Prostate gland (tissue), 2 donors: ENCODE measurements around the gene PINLYP. TPM values are rescaled to one million over a fixed set of nuclear protein-coding genes. Genes with fewer than 3 reads are reported as not detected.

Source experiments
- DNase-seq: peaks from one replicate; pipeline ENCODE4 v3.0.0-alpha.2; 2019; ENCODE audit warnings: low spot score
- H3K27ac ChIP-seq, 2 donors: fragments of 200-600 bp; sonication (generic); 2 replicates each; pipeline ENCODE4 v1.5.1; 2017 to 2019
- H3K27me3 ChIP-seq: fragments of 200-600 bp; sonication (generic); replicated peaks from 2 replicates; pipeline ENCODE4 v1.5.1; 2019; ENCODE audit not compliant: insufficient read depth
- H3K36me3 ChIP-seq, 2 donors: fragments of 200-600 bp; sonication (generic); 1 replicate in 1 of 2; 2 replicates in 1 of 2; pipeline versions ENCODE4 v1.5.1 to v1.8.1; 2017 to 2019
- H3K4me1 ChIP-seq: fragments of 200-600 bp; sonication (generic); replicated peaks from 2 replicates; pipeline ENCODE4 v1.5.1; 2019
- H3K4me3 ChIP-seq, 2 donors: fragments of 200-600 bp; sonication (generic); 2 replicates each; pipeline ENCODE4 v1.5.1; 2017 to 2019
- H3K9me3 ChIP-seq: fragments of 200-600 bp; sonication (generic); 2 replicates; pipeline ENCODE4 v1.5.1; 2017
- CTCF ChIP-seq, 4 experiments: fragments of 200-600 bp in 2 of 4; fragments of 450-650 bp in 2 of 4; sonication (generic) in 2 of 4; IDR thresholded peaks; 1 replicate in 3 of 4; 2 replicates in 1 of 4; pipeline ENCODE4 v1.5.1; 2016 to 2019; ENCODE audit warnings: antibody characterized with exemption in 4 of 4, mild to moderate bottlenecking in 2 of 4, moderate library complexity in 2 of 4
- POLR2A ChIP-seq: fragments of 450-650 bp; IDR thresholded peaks from one replicate; pipeline ENCODE4 v1.6.1; 2016; ENCODE audit warnings: antibody characterized with exemption, mild to moderate bottlenecking
- POLR2AphosphoS5 ChIP-seq: sonication (generic); formaldehyde crosslinking; IDR thresholded peaks from one replicate; pipeline ENCODE4 v1.6.1; 2017; ENCODE audit warnings: antibody characterized with exemption
- whole genome bisulfite sequencing: methylation state at CpG from one replicate; pipeline ENCODE4 v1.1.5; 2018; 5-methylcytosine and 5-hydroxymethylcytosine counted together
- intact Hi-C: fragments of 100-400 bp; cut with DNase I; formaldehyde crosslinking; loops from one replicate; pipeline ENCODE4 v1.14.2; 2022
- total RNA-seq, 2 donors: library from RNA; depleted of rRNA; stranded (reverse); fragments of >200 nt; gene quantifications; one replicate each; pipeline ENCODE4 v1.1.0, GENCODE V29; 2016

The PINLYP gene
- total RNA-seq, 2 donors from 2014 or later: 4.8 to 7.8 TPM

GRCh38 chr19:43619262-43620060 is 43.9 kb downstream of the PINLYP start, which contains the start of gene ZNF428:
TSS of gene ZNF428 (minus strand) at chr19:43619629. CDS start at chr19:43614304, 5,325 bp downstream.
- Histone ChIP-seq H3K4me3 (peak within 1 kb of the TSS; percentile 68 to 73), H3K27me3 (no peaks in the 10 kb centered on the region), H3K36me3 (no peaks in the 10 kb centered on the region), H3K9me3 (no peaks in the 10 kb centered on the region), H3K4me1 (no peaks in the 10 kb centered on the region), H3K27ac (peak within 1 kb of the TSS; percentile 91)
- under 1% methylated on average over 64 of the region's 81 CpGs for WGBS
- intact Hi-C loops: no loop called here
- TF ChIP-seq CTCF (IDR thresholded peaks at IDR 0.05) (peak in 1 of 4 experiments; percentile 18), POLR2A (peak; percentile 65), POLR2AphosphoS5 (peak; percentile 65)
- peak; percentile 83 for DNase-seq

GRCh38 chr19:43620061-43621001 is 44.7 kb downstream of the PINLYP start:
- no peaks in the 10 kb centered on the region for H3K36me3 ChIP-seq
- no peaks in the 10 kb centered on the region for H3K27me3 ChIP-seq
- no peaks in the 10 kb centered on the region for H3K4me1 ChIP-seq
- no peak for DNase-seq
- no peaks in the 10 kb centered on the region for H3K9me3 ChIP-seq
- intact Hi-C loops: no loop called here
- H3K27ac ChIP-seq: peak overlapping the region; percentile 91
- WGBS: 33% methylated on average over 23 of the region's 23 CpGs
- H3K4me3 ChIP-seq: peak overlapping the region; percentile 68 to 73
- TF ChIP-seq CTCF (IDR thresholded peaks at IDR 0.05) (no peak), POLR2A (no peak), POLR2AphosphoS5 (no peak)

GRCh38 chr19:43622070-43622469 is 46.5 kb downstream of the PINLYP start:
- no peak overlapping the region for H3K4me3 ChIP-seq
- intact Hi-C loops: no loop called here
- H3K27me3 ChIP-seq: no peaks in the 10 kb centered on the region
- WGBS: 73% methylated on average over 4 of the region's 4 CpGs
- no peaks in the 10 kb centered on the region for H3K4me1 ChIP-seq
- no peak for DNase-seq
- TF ChIP-seq POLR2A (no peak), CTCF (IDR thresholded peaks at IDR 0.05) (no peak), POLR2AphosphoS5 (no peak)
- no peak overlapping the region for H3K27ac ChIP-seq
- no peaks in the 10 kb centered on the region for H3K36me3 ChIP-seq
- no peaks in the 10 kb centered on the region for H3K9me3 ChIP-seq

- WGBS: 88% methylated on average over 1 of the region's 1 CpG
- H3K4me1 ChIP-seq: no peaks in the 10 kb centered on the region
- DNase-seq: no peak
- H3K4me3 ChIP-seq: no peak overlapping the region
- intact Hi-C loops: no loop called here
- no peaks in the 10 kb centered on the region for H3K36me3 ChIP-seq
- H3K27ac ChIP-seq: no peak overlapping the region
- H3K9me3 ChIP-seq: no peaks in the 10 kb centered on the region
- H3K27me3 ChIP-seq: no peaks in the 10 kb centered on the region
- TF ChIP-seq POLR2A (no peak), POLR2AphosphoS5 (no peak), CTCF (IDR thresholded peaks at IDR 0.05) (no peak)
Observed at GRCh38 chr19:43622956-43623355, 47.4 kb downstream of the PINLYP start.
